Peyer's patch (tissue), 4 donors: ENCODE measurements around the gene UBR3.

Experiments used
- CTCF ChIP-seq, 6 experiments: fragments of 450-650 bp in 4 of 6; fragments of 200-600 bp in 2 of 6; sonication (generic) in 1 of 6; IDR thresholded peaks; one replicate each; pipeline ENCODE4 v1.5.1; 2017 to 2019; ENCODE audit warnings: antibody characterized with exemption in 6 of 6, mild to moderate bottlenecking in 3 of 6, moderate library complexity in 1 of 6
- POLR2A ChIP-seq, 2 donors: fragments of 450-650 bp; IDR thresholded peaks; one replicate each; pipeline ENCODE4 v1.5.1; 2017; ENCODE audit warnings: antibody characterized with exemption in 2 of 2, mild to moderate bottlenecking in 2 of 2, moderate library complexity in 2 of 2

GRCh38 chr2:170034596-170034995 lies 207.3 kb downstream of the UBR3 start:
- TF ChIP-seq POLR2A (IDR thresholded peaks at IDR 0.05) (no peak), CTCF (IDR thresholded peaks at IDR 0.05) (no peak)
